ENCODE results near the gene PKNOX2.

DNA sequence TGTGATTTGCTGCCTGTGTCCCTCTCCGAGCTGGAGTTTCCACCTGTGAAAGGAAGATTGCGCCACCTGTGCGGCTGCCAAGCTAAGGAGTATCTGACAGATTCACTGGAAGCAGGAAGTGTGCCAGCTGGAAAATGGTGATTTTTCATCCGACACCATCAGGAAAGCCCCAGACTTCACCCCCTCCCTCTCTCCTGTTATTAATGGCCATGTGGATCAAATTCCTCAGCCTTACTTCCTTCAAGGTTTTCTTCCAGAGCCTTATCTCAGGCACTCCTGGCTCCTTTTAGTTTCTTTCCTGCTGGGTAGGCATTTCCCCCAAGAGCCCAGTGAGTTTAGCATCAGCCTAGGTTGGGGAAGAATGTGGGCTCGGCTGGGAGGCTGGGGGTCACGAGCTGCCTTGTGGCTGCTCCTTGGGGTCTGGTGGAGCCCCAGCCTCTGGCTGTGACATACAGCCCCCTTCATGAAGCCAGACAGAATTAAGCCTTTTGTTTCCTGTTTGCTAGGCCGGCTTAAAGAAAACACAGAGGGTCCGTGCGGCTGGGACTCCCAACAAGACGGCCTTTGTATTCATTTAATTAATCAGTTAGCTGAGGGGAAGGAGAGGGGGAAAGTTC is 37.1 kb downstream of the PKNOX2 start:
- TF ChIP-seq, protein P1, sequence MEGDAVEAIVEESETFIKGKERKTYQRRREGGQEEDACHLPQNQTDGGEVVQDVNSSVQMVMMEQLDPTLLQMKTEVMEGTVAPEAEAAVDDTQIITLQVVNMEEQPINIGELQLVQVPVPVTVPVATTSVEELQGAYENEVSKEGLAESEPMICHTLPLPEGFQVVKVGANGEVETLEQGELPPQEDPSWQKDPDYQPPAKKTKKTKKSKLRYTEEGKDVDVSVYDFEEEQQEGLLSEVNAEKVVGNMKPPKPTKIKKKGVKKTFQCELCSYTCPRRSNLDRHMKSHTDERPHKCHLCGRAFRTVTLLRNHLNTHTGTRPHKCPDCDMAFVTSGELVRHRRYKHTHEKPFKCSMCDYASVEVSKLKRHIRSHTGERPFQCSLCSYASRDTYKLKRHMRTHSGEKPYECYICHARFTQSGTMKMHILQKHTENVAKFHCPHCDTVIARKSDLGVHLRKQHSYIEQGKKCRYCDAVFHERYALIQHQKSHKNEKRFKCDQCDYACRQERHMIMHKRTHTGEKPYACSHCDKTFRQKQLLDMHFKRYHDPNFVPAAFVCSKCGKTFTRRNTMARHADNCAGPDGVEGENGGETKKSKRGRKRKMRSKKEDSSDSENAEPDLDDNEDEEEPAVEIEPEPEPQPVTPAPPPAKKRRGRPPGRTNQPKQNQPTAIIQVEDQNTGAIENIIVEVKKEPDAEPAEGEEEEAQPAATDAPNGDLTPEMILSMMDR (IDR thresholded peaks at IDR 0.05), result no peak
- TF ChIP-seq POLR2A (IDR thresholded peaks at IDR 0.05) (no peak), POLR2AphosphoS5 (IDR thresholded peaks at IDR 0.05; ENCODE audit: insufficient read depth in 1 of 2, low read depth in 1 of 2) (no peak)

Measured in vagina (tissue), 2 donors.